Nasal cavity respiratory epithelium epithelial cell of viscerocranial mucosa (primary cell): ENCODE data around the gene GRPEL2. TPM values are rescaled to one million over a fixed set of nuclear protein-coding genes. Genes with fewer than 3 reads are reported as not detected.

ENCODE experiments used
- total RNA-seq: library from RNA; depleted of rRNA; stranded (reverse); fragments of >200 nt; gene quantifications from 2 replicates; pipeline ENCODE4 v1.2.3, GENCODE V29; 2014

The GRPEL2 gene, protein sequence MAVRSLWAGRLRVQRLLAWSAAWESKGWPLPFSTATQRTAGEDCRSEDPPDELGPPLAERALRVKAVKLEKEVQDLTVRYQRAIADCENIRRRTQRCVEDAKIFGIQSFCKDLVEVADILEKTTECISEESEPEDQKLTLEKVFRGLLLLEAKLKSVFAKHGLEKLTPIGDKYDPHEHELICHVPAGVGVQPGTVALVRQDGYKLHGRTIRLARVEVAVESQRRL
- total RNA-seq, result 51.9 and 85.4 TPM in 2 replicates

GRCh38 chr5:149345147-149345891 lies at the start of gene GRPEL2:
TSS of gene GRPEL2 (plus strand) at chr5:149345499. CDS start at chr5:149345540, 41 bp downstream.

DNA sequence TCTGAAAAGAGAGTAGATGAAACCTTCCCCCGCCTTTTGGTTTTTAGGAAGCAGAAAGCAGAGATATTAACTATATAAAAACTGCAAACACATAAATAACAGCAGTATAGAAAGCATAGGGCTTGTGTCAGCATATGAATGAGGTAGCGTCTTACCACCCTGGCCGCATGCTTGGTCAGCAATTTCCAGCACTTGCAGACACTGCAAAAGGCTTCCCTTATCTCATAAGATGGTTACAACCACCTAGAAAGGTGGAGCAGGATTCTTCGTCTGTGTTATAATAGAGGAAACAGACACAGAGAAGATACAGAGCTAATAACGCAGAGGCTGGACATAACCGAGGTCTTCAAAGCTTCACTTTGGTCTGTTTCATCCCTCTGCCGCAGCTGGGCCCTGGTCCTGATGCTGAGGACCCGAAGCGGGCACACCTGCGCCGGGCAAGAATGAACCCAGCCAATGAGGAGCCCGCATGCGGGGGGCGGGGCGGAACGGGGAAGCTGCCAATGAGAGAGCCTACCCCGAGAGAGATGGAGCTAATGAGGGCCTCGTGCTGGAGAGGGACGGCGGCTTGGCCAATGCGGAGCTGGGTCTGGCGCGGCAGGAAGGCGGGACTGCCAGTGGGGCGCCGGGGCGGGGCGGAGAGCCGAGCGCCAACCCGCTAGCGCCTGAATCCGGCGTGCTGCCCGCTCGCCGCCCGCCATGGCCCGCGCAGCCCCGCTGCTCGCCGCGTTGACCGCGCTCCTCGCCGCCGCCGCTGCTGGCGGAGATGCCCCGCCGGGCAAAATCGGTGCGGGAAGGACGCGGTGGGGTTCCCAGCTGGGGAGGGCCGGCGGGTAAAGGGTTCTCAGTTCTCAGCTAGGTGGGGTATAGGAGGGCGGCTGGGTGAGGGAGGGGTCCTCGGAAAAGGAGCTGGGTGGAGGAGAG lies 12.3 kb downstream of the GRPEL2 start, which contains the start of gene PCYOX1L:
Gene PCYOX1L (plus strand): TSS at position 677 of the 924 bp plus-strand sequence. CDS start 23 bp downstream, at position 700.

GRCh38 chr5:149379177-149379761 lies 34.0 kb downstream of the GRPEL2 start, which contains the start of gene IL17B:
TSS of gene IL17B (minus strand) at chr5:149379292. CDS start at chr5:149379225, 67 bp downstream.

Other genes starting within 250 kb of the GRPEL2 start
- 7.7 and 11.3 TPM in 2 replicates for gene ABLIM3, start 204.0 kb upstream of the GRPEL2 start, total RNA-seq
- gene AFAP1L1, start 73.6 kb upstream of the GRPEL2 start, total RNA-seq, result 17.2 and 46.1 TPM in 2 replicates
- 10.3 and 12.3 TPM in 2 replicates for gene PCYOX1L, start 12.5 kb downstream of the GRPEL2 start, total RNA-seq
- not detected in 2 replicates for gene IL17B, start 33.8 kb downstream of the GRPEL2 start, total RNA-seq
- 820 and 869 TPM in 2 replicates for gene CSNK1A1, start 205.9 kb downstream of the GRPEL2 start, total RNA-seq
- gene ARHGEF37, start 236.0 kb downstream of the GRPEL2 start, total RNA-seq, result 17.4 and 41.8 TPM in 2 replicates